Amniotic stem cell (primary cell): ENCODE results near the gene PLCB2.
A peak's percentile ranks its signal among the peaks of the same experiment; 100 is the strongest.

Source experiments
- DNase-seq: peaks from one replicate; lab custom pipeline; 2025; lab: John Stamatoyannopoulos, UW

Gene PLCB2

DNA sequence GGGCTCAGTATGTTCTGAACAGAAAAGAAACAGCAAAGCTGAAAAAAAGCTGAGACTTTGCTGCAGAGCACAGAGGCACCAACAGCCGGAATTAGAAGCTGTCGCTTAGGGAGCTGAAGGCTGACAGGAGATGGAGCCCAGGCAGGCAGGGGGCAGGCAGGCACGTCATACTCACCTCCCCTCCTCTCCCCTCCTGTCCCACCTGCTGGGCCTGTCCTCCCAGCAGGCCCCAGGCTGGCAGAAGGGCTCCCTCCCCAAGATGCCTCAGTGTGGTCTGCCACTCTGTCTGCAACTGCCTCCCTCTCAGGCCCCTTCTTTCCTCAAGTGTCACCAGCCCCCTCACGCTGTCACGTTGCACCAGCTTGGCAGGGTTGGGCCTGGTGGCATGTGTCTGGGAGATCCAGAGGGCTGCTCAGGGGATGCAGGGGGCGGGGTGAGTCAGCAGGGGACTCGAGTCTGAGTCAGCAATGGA, 21.6 kb downstream of the PLCB2 start:
- DNase-seq = no peak

DNA sequence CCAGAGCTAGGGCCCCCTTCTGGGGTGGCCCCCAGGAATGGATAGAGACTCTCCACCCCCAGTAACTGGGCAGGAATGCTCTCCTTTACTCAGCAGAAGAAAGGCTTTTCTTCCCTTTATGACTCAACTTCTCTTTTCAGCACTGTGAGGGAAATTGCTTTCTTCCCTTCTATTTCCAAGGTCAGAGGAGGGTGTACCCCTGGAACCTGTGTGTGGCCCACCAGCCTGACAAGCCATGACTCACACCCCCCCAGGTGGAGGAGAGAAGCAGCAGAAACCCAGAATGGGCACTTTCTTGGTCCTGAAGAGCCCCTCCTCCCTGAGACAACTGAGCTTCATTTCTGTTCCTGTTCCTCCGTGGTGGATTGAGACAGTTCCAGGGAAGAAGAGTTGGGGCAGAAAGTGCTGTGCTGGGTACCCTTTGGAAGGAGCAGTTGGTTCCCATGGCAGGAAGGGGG, 22.2 kb downstream of the PLCB2 start:
- no peak for DNase-seq

DNA sequence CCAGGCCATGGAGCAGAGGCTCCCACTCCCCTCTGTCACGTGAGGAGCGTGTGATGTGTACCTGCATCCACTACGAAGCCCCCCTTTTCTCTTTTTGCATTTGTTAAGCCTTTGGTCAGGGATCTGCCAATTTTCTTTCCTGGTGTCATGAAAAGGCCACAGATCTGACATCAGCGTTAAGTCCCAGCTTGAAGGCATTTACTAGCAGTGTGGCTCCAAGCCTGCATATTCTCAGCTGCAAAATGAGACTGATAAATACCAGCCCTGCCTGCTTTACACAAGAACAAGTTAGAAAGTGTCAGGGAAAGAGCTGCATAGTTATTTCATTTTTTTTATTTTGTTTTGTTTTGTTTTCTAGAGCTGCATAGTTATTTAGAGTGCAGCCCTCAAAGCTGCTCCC, 22.6 kb downstream of the PLCB2 start:
- no peak for DNase-seq

DNA sequence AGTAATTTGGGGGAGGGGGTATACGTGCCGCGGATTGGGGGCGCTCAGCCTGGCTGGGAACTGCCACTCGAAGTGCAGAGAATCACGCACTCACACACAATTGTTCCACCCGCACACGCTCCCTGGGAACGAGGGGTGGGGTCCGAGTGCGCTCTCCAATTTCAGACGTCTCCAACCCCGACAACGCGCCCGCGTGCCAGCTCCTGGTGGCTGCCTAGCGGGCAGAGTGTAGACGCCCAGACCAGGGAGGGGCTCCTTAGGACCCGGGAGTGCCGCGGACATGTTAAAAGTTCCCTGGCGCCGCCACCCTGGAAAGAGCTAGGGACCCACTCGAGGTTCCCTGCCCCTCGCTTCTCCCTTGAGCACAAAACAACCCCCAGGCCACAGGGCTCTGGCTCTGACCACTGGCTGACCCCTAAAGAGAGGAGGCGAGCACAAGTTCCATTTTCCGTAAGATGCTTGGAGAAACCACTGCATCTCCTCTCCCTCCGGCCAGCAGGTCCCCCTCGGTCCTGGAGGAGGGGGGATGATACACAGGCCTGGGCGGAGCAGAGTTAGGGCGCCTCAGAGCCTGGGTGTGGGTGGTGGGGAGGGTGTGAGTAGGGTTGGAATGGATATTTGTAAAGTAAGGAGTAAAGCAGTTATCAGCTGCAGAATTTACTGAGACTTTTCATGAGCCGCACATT, 24.0 kb downstream of the PLCB2 start:
- DNase-seq = no peak

DNA sequence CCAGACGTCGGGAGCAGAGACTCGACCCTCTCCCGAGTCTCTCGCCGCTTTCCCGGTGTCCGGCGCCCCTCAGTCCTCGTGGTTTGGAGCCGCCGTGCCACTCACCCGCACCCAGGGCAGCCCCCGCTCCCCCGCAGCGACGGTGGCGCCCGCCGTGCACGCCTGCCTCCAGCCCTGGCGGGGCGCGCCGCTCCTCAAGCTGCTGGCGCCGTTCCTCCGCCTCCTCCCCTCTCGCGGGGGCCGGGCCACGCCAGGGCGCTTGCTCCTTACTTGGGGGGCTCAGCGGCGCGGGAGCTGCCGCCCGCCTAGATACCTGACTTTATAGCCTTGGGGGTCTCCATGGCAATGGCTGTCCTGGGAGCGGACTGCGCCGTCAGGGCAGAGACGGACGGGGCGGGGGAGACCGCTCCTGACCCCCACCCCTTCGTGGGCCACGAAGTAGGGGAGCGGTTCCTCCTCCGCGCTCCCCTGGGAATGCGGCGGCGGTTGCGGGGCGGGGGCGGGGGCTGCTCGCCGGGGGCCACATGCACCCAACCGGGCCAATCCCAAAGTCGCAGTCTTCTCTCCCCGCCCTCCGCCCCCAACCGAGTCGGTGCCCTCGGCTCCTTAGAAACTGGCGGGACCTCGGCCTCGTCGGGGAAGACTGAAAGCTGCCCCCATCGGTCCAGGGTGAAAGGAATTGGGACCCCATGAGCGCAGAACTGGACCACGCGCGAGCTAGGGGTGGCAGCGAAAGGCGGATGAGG, 24.7 kb downstream of the PLCB2 start, which contains the start of gene ANKRD63:
Gene ANKRD63, minus strand, starts transcription at position 196 of the 746 bp plus-strand sequence. CDS start 478 bp downstream, outside the sequence.
- DNase-seq = no peak

DNA sequence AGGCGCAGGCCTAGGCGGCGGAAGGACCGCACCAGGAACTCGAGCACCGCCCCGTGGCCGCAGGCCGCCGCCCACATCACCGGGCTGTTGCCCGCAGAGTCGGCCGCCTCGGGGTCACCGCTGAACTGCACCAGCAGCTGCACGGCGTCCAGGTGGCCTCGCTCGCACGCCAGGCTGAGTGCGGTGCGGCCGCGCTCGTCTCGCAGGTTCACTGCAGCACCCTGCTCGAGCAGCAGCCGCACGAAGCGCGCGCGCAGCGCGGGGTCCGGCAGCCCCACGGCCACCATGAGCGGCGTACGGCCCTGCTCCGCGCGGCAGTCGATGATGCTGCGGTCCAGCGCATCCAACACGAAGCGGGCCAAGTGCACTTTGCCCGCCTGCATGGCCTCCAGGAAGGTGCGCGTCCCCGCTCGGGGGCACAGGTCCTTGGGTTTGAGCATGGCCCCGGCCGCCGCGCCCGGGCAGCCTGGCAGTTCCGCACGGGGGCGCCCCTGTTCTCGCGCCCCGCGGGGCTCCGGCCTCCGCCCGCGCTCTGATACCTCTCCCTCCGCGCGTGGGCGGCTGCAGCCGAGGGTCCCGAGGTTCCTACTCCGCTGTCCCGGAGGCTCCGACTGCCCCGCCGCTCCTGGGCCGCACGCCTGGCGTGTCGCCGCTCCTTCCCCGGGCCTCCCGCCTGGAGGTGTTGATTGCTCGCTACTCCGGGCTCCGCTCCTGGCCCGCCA, 25.4 kb downstream of the PLCB2 start:
- no peak for DNase-seq

DNA sequence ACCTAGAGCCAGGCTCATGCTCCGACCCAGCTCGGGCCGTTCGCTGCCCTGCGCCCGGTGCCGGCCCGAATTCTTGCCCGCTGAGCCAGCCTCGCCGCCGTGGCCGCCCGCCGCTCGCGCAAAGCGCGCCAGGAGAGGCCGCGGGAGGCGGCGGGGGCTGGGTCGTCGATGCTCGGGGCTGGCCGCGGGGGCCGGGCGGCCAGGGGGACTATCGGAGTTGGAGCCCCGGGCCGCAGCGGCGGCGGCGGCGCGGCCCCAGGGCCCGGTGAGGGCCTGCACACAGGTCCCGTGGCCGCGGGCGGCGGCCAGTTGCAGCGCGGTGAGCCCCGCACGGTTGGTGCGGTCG, 26.0 kb downstream of the PLCB2 start:
- DNase-seq = no peak

DNA sequence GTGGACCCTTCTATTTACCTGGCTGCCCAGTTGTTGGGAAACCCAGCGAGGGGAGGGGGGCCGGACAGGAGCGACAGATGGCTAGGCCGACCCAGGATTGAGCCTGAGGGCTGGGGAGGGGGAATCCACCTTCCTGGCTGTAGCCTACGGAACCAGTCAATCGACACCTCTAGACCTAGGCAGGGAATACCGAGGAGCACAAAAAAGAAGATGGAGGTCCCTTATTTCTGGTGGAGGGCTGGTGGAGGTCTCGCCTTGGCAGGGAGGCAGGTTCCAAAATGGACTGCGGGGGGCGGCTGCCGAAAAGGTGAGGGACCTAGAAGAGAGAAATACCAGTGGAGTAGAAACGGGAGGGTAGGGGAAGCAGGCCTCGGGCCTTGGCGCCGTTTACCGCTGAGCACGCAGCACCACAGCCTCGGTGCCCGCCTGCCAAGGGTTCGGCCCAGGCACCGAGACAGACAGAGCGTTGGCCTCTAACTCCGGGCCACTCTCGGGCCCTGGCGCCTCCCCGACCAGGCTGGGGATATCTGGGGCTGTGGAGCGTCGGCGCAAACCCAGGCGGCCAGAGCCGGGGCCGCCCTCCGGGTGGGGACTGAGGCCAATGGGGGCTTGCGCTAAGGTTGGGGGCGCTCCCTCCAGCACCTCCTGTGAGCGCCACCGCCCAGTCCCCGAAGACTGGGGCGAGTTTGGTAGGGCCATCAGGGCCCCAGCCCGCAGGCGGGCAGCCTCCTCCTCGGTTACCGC, 26.5 kb downstream of the PLCB2 start:
- no peak for DNase-seq

DNA sequence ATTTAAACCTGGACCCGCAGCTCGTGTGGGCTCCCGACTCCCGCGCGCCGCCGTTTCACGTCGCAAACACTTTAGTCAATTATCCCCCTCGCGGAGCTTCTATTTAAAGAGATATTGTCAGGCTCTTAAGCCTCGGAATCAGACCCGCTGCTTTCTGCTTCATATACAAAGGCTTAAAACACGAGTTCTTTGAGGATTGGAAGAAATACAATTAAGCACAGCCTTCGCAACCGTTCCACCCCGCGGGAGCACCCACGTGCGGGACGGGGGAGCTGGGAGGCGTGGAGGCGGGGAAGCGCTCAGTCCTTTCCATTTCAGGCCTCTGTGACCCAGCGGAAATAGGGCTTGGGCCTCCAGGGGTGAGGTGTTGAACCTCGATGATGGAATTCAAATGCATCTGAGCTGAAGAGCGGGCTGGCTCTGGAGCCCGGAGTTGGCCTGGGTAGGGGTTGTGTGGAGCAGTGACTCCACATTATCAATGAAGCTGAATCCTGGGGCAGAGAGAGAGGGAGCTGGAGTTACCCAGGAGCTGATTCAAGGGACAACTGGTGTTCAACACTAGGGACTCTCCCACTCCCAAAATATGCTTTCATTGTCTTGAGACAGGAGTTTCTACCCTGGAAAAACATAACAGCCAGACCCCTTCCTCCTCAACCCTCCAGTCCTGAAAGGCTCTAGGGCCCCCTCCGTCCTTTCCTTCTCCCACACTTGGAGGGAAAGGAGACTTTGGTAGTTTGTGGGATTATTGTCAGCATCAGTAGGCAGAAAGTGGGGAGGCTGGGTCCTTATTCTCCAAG, 27.3 kb downstream of the PLCB2 start:
- no peak for DNase-seq

DNA sequence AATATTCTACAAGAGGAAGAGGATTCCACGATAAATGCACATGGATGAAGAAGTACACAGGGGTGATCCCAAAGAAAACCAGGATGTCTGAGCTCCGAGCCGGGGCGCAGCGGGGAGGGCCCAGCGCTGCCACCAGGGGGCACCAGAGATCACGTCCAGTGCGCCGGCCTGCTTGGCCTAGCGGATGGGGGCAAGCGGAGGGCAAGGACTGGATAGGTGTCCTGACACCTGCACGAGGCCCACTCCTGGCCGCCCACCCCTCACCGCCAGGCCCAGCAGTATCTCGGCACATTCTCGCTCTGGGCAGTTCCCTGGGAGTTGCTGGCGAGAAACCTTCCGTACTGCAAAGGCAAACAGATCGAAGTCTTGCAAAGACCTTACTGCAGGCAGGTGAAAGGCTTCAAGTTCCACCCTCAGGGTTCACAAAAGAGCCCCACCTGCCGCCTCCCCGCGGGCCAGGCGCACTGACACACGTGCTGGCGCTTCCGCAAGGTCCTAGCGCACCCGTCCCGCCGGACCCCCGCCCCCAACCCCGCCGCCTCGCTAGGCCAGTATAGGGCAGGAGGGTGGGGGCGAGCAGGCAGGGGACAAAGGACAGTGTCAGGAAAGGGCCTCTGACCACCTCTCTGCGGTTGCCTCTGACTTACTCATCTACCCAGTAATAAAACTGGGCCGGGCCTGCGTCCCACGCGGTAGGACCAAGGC, 28.1 kb downstream of the PLCB2 start:
- DNase-seq = no peak

DNA sequence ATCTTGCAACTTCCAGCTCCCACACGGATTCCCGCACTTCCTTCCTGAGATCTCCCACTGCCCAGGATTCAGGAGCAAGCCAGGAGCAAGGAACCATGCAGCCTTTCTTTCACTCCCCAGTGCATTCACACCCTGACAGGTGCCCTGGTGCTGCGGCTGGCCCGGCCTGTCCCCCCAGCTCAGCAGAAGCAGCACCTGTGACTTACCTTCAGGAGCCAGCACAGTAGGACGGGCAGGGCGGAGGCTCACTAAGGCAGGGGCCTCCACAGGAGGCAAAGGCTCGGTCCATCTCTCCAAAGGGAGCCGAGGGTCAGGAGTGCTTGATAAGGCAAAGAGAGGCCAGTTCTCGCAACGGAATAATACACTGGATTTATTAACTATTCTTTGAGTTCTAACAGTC, 29.7 kb downstream of the PLCB2 start:
- DNase-seq = no peak

DNA sequence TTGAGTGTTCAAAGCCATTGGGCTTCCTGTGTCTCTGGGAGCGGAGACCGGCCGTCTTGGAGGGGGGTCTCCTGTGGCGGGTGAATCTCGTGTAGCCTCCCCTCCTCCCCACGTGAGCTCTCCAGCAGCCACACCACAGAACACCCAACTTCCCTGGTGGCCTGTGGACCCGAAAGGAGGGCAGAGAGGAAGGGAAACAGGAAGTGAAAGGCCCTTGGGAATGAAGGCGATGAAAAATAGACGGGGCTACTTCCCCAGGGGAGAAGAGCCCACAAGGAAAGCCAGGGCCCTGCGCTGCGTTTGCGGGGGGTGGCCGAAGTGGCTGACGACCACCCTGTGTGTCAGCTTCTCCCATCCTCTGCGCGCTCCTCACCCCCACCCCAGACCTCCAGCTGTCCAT, 30.3 kb downstream of the PLCB2 start:
- no peak for DNase-seq

DNA sequence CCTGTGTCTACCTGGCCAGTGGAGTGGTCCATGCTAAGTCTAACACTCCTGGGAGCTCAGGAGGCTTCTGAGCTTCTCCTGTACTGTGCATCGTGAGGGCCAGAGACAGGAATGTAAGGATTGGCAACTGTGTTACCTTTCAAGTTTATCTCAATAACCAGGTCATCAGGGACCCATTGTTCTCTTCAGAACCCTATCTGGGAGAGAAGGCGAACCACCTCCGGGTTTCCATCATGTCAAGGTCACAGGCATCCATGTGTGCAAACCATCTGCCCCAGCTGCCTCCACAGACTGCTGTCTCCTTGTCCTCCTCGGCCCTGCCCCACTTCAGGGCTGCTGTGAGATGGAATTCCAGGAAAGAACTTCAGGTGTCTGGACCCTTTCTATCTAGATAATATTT, 30.8 kb downstream of the PLCB2 start:
- DNase-seq = no peak

DNA sequence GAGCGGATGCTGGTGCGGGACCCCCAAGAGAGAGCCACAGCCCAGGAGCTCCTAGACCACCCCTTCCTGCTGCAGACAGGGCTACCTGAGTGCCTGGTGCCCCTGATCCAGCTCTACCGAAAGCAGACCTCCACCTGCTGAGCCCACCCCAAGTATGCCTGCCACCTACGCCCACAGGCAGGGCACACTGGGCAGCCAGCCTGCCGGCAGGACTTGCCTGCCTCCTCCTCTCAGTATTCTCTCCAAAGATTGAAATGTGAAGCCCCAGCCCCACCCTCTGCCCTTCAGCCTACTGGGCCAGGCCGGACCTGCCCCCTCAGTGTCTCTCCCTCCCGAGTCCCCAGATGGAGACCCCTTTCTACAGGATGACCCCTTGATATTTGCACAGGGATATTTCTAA, 31.8 kb downstream of the PLCB2 start:
- DNase-seq = no peak

DNA sequence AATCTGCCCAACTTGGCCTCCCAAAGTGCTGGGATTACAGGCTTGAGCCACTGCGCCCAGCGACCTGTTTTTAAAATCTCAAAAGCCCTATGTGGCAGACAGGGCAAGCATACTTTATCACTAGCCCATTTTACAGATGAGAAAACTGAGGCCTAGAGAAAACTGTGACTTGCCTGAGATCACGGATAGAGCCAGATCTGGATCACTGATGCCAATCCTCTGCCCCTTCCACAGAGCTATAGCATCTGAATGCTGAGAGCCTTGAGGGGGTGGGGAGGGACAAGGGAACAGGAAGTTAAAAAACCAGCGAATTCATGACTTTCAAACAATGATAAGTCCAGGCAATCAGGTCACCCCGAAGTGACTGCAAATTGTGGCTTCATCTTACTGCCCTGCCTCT, 32.2 kb downstream of the PLCB2 start:
- DNase-seq = no peak

DNA sequence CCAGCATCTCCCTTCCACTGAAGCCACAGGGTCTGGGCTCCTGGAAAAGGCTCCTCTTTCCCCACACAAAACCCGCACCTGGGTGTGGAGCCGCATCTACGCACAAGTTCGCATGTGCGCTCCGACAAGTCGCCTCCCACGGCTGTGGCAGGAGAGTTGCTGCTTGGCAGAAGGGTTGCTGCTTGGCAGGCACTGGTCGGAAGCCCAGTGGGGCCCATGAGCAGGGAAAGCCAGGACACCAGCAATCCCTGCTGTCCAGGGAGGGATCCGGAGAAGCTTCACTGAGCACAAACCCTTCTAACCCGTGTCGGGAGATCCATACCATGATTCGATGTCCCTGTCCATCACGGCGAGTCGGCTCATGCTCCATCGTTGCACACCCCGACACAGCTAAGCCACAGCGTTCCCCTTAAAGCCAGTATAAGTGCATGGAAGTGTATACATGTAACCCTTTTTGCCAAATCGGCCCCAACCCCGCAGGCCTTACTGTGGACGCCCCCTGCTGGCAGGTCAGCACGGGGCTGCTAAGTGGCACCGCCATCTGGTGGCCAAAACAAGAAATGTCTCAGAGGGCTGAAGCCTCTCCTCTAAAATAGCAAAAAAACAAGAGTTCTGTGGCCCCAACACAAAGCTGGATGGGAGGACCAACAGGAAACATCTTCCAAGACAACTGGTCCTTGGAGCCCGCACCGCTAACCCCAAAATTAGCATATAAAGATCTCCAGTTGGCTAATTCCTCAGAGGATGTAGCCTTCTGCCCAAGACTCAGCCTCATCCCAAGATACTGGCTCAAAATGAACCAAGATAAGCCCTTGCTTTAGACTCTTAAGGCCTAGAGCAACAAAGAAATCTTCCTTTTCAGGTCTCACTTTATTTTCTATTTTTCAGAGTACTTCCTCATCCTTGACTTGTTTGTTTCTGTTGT, 33.1 kb downstream of the PLCB2 start:
- peak; percentile 80 for DNase-seq

DNA sequence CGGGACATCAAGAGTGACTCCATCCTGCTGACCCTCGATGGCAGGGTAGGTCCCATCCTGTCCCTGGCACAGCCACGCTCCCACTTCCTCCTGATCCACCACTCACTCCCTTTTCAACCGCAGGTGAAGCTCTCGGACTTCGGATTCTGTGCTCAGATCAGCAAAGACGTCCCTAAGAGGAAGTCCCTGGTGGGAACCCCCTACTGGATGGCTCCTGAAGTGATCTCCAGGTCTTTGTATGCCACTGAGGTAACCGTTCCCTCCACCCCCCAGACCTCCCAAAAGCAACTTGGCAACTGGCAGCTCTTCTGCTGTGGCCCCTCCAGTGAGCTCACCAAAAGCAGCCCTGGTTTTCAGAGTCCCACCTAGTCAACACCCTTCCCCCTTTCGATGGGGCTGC, 34.3 kb downstream of the PLCB2 start:
- DNase-seq = no peak

DNA sequence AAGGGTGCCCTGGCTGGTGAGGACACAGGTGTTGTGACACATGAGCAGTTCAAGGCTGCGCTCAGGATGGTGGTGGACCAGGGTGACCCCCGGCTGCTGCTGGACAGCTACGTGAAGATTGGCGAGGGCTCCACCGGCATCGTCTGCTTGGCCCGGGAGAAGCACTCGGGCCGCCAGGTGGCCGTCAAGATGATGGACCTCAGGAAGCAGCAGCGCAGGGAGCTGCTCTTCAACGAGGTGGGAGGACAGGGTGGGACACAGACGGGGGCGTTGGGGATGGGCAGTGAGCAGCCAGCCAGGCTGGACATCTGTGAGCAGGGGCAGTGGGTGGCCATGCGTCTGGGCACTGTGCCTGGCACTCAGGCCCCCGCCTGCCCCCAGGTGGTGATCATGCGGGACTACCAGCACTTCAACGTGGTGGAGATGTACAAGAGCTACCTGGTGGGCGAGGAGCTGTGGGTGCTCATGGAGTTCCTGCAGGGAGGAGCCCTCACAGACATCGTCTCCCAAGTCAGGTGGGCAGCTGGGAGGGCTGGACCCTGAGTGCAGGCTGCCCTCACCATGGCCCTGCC, 35.2 kb downstream of the PLCB2 start:
- no peak for DNase-seq
